Measurements from ENCODE around the gene PLEKHG5.

PLEKHG5 gene

GRCh38 chr1:6462412-6463119 lies 28.9 kb downstream of the PLEKHG5 start:
- no peak overlapping the region for H3K27ac ChIP-seq (ENCODE audit: low read depth, low read length)
- H3K9me3 ChIP-seq (ENCODE audit: insufficient read depth, low read length), result no peaks in the 10 kb centered on the region
- H3K79me2 ChIP-seq (ENCODE audit: insufficient read depth, low read length), result no peaks in the 10 kb centered on the region
- H3K36me3 ChIP-seq (ENCODE audit: low read length), result no peaks in the 10 kb centered on the region
- H3K4me3 ChIP-seq (ENCODE audit: insufficient read depth, low read length, poor library complexity, severe bottlenecking), result no peak overlapping the region
- H3K4me2 ChIP-seq (ENCODE audit: low read depth, low read length, poor library complexity, severe bottlenecking), result no peak overlapping the region
- no peaks in the 10 kb centered on the region for H3F3A ChIP-seq (ENCODE audit: insufficient read depth)
- H3K27me3 ChIP-seq (ENCODE audit: low read length), result no peaks in the 10 kb centered on the region
- no peak overlapping the region for H3K9ac ChIP-seq (ENCODE audit: low read length)
- H3K9me2 ChIP-seq (replicated peaks; ENCODE audit: insufficient read depth, low read length), result no peaks in the 10 kb centered on the region
- no peaks in the 10 kb centered on the region for H4K20me1 ChIP-seq (ENCODE audit: low read depth, low read length)
- TF ChIP-seq, protein P1, sequence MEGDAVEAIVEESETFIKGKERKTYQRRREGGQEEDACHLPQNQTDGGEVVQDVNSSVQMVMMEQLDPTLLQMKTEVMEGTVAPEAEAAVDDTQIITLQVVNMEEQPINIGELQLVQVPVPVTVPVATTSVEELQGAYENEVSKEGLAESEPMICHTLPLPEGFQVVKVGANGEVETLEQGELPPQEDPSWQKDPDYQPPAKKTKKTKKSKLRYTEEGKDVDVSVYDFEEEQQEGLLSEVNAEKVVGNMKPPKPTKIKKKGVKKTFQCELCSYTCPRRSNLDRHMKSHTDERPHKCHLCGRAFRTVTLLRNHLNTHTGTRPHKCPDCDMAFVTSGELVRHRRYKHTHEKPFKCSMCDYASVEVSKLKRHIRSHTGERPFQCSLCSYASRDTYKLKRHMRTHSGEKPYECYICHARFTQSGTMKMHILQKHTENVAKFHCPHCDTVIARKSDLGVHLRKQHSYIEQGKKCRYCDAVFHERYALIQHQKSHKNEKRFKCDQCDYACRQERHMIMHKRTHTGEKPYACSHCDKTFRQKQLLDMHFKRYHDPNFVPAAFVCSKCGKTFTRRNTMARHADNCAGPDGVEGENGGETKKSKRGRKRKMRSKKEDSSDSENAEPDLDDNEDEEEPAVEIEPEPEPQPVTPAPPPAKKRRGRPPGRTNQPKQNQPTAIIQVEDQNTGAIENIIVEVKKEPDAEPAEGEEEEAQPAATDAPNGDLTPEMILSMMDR (IDR thresholded peaks at IDR 0.05; ENCODE audit: insufficient read depth, low read length, poor library complexity, severe bottlenecking), result no peak
- no peak for TF ChIP-seq EZH2phosphoT487 (conservative IDR thresholded peaks at IDR 0.05; ENCODE audit: low read length)
- no peak overlapping the region for H2AFZ ChIP-seq (ENCODE audit: low read depth, low read length, severe bottlenecking)

- Histone ChIP-seq H3K9me2 (replicated peaks; ENCODE audit: insufficient read depth, low read length) (no peaks in the 10 kb centered on the region), H3K27ac (ENCODE audit: low read depth, low read length) (no peak overlapping the region), H3K9ac (ENCODE audit: low read length) (no peak overlapping the region), H3K36me3 (ENCODE audit: low read length) (no peaks in the 10 kb centered on the region), H3K4me2 (ENCODE audit: low read depth, low read length, poor library complexity, severe bottlenecking) (no peak overlapping the region), H2AFZ (ENCODE audit: low read depth, low read length, severe bottlenecking) (no peak overlapping the region), H3K4me3 (ENCODE audit: insufficient read depth, low read length, poor library complexity, severe bottlenecking) (no peak overlapping the region), H3K79me2 (ENCODE audit: insufficient read depth, low read length) (no peaks in the 10 kb centered on the region), H4K20me1 (ENCODE audit: low read depth, low read length) (no peaks in the 10 kb centered on the region), H3K9me3 (ENCODE audit: insufficient read depth, low read length) (no peaks in the 10 kb centered on the region), H3F3A (ENCODE audit: insufficient read depth) (no peaks in the 10 kb centered on the region), H3K27me3 (ENCODE audit: low read length) (no peaks in the 10 kb centered on the region)
- TF ChIP-seq, protein P1 (IDR thresholded peaks at IDR 0.05; ENCODE audit: insufficient read depth, low read length, poor library complexity, severe bottlenecking), result no peak
- no peak for TF ChIP-seq EZH2phosphoT487 (conservative IDR thresholded peaks at IDR 0.05; ENCODE audit: low read length)
Measured at GRCh38 chr1:6461538-6462411, 29.7 kb downstream of the PLEKHG5 start.

DNA sequence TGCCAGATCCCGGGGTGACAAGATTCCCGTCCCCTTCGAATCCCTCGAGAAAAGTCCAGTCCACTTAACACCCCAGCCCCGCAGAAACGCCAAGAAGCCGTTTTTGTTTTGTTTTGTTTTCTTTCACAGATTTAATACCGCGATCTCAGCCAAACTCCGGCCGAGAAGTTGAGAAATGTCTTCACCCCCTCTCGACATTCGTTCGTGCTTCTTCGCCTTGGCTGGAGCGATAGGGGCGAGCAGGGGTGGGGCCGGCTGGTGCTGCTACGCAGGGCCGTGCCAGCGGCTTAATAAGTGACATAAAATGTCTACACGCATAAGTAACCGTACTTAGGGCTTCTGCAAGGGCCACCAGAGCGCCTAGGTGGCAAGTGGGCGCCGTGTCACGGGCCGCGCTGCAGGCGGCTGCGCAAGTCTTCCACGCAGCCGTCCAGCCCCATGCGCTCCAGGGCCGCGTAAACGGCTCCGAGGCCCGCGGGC lies 30.4 kb downstream of the PLEKHG5 start:
- H3K27me3 ChIP-seq (ENCODE audit: low read length), result no peaks in the 10 kb centered on the region

More for the DNA sequence above, 30.4 kb downstream of the PLEKHG5 start:
- Histone ChIP-seq H3K79me2 (ENCODE audit: insufficient read depth, low read length) (no peaks in the 10 kb centered on the region), H3K4me3 (ENCODE audit: insufficient read depth, low read length, poor library complexity, severe bottlenecking) (no peak overlapping the region), H3K9ac (ENCODE audit: low read length) (no peak overlapping the region), H2AFZ (ENCODE audit: low read depth, low read length, severe bottlenecking) (no peak overlapping the region), H3K27ac (ENCODE audit: low read depth, low read length) (no peak overlapping the region), H3K9me2 (replicated peaks; ENCODE audit: insufficient read depth, low read length) (no peaks in the 10 kb centered on the region), H4K20me1 (ENCODE audit: low read depth, low read length) (no peaks in the 10 kb centered on the region), H3F3A (ENCODE audit: insufficient read depth) (no peaks in the 10 kb centered on the region), H3K36me3 (ENCODE audit: low read length) (no peaks in the 10 kb centered on the region), H3K9me3 (ENCODE audit: insufficient read depth, low read length) (no peaks in the 10 kb centered on the region), H3K4me2 (ENCODE audit: low read depth, low read length, poor library complexity, severe bottlenecking) (no peak overlapping the region)
- TF ChIP-seq EZH2phosphoT487 (conservative IDR thresholded peaks at IDR 0.05; ENCODE audit: low read length), result no peak
- TF ChIP-seq, protein P1 (IDR thresholded peaks at IDR 0.05; ENCODE audit: insufficient read depth, low read length, poor library complexity, severe bottlenecking), result no peak
